IMR-90 (cell line): ENCODE measurements around the gene KCTD19.

Source experiments
- CTCF ChIP-seq: conservative IDR thresholded peaks from 2 replicates; pipeline ENCODE4 v1.5.1; 2012; ENCODE audit warnings: mild to moderate bottlenecking, low read depth, low read length, improper control_type of control experiment
- MXI1 ChIP-seq: IDR thresholded peaks from 2 replicates; pipeline ENCODE4 v1.6.1; 2012; ENCODE audit warnings: low read depth, mild to moderate bottlenecking, low read length, moderate library complexity, borderline replicate concordance
- POLR2A ChIP-seq: IDR thresholded peaks from 2 replicates; pipeline ENCODE4 v1.6.1; 2012; ENCODE audit warnings: mild to moderate bottlenecking, low read depth, low read length

- no peak for TF ChIP-seq CTCF
- no peak for TF ChIP-seq POLR2A
- no peak for TF ChIP-seq MXI1
Observed at GRCh38 chr16:67291461-67291860, 35.1 kb downstream of the KCTD19 start.
